PFSK-1 (cell line): ENCODE data around the gene GPC6.

ENCODE experiments used
- FOXP2 ChIP-seq: optimal IDR thresholded peaks from 2 replicates; pipeline ENCODE3; 2011; ENCODE audit warnings: borderline replicate concordance, control low read depth, inconsistent platforms; ENCODE audit not compliant: insufficient read depth; ENCODE audit errors: extremely low read length, extremely low read depth
- POLR2AphosphoS5 ChIP-seq: IDR thresholded peaks from 2 replicates; pipeline ENCODE4 v1.6.1; 2012; ENCODE audit warnings: low read depth, mild to moderate bottlenecking, control low read depth, low read length, moderate library complexity
- REST ChIP-seq, 2 experiments: IDR thresholded peaks; 2 replicates each; pipeline versions ENCODE4 v1.6.1 to v1.8.0; 2011 to 2012; ENCODE audit warnings: low read depth in 2 of 2, low read length in 2 of 2, control low read depth in 1 of 2, inconsistent platforms in 1 of 2, mild to moderate bottlenecking in 1 of 2, moderate library complexity in 1 of 2; ENCODE audit not compliant: insufficient read depth in 1 of 2
- SIN3A ChIP-seq: IDR thresholded peaks from 2 replicates; pipeline ENCODE4 v1.6.1; 2012; ENCODE audit warnings: mild to moderate bottlenecking, low read length, moderate library complexity, borderline replicate concordance; ENCODE audit not compliant: insufficient read depth
- TAF1 ChIP-seq: IDR thresholded peaks from 2 replicates; pipeline ENCODE4 v1.6.1; 2012; ENCODE audit warnings: low read length, control low read depth, borderline replicate concordance; ENCODE audit not compliant: insufficient read depth

GRCh38 chr13:94178625-94179244, 952.1 kb downstream of the GPC6 start:
- TF ChIP-seq SIN3A = no peak
- no peak for TF ChIP-seq TAF1
- no peak for TF ChIP-seq REST (IDR thresholded peaks at IDR 0.05; ENCODE audit: insufficient read depth in 1 of 2, low read depth in 2 of 2, low read length in 2 of 2)
- TF ChIP-seq POLR2AphosphoS5 = no peak
- no peak for TF ChIP-seq FOXP2
